GOT3 (cell line): ENCODE data around the gene MANSC4.
"Not testable (repeated sequence)": the region's sequence is repeated elsewhere in the genome, so short reads cannot be mapped to it uniquely, and the experiment has no call there.

Source experiments
- DNase-seq: peaks from one replicate; lab custom pipeline; 2025; ENCODE audit warnings: mixed read lengths; lab: John Stamatoyannopoulos, UW

The MANSC4 gene

DNA sequence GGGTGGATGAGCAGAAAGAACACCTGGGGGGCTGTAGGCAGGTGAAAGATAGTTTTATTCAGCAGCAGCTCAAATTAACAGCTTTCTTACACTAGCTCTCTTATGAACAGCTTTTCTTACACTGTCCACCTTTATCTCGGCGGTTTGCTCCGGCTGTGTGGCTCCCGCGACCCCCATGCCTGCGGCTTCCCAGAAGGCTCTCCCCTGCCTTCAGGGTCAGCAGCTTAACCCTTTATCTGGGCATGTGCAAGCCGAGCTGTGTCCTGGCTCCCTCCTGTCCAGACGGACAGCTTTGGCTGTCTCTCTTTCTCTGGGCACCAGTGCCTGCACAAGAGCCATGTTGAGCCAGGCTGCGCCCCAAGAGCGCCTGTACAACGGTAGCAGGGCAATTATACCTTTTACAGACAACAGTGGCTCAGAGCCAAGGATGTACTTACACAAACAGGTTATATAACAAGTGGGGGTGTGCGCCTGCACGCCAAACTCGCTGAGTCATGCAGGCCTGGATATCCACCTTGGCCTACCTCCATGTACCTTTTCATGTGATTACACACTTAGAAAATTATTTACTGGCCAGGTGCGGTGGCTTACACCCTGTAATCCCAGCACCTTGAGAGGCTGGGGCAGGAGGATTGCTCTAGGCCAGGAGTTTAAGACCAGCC lies 28.5 kb downstream of the MANSC4 start:
- no peak for DNase-seq

- no peak for DNase-seq
These were observed 32.8 kb downstream of the MANSC4 start for GRCh38 chr12:27747111-27747820.

DNA sequence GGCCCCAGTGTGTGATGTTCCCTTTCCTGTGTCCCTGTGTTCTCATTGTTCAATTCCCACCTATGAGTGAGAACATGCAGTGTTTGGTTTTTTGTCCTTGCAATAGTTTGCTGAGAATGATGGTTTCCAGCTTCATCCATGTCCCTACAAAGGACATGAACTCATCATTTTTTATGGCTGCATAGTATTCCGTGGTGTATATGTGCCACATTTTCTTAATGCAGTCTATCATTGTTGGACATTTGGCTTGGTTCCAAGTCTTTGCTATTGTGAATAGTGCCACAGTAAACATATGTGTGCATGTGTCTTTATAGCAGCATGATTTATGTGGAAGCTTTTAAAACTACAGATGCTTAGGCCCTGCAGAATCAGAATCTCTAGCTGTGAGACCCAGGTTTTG lies 34.3 kb downstream of the MANSC4 start:
- DNase-seq, result not testable (repeated sequence)

DNA sequence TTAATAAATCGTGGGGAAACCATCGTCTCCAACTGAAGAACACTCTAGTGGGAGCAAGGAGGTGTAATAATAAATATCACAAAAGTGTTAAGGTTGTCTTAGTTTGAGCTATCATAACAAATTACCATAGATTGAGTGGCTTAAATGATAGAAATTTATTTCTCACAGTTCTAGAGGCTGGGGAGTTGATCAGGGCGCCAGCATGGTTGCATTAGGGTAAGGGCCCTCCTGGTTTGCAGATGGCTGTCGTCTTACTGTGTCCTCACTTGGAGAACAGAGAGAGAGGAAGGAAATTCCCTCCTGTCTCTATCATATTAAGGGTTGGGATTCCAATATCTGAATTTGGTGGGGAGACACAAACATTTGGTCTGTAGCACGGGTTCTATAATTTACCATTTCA lies 36.4 kb downstream of the MANSC4 start:
- no peak for DNase-seq

DNA sequence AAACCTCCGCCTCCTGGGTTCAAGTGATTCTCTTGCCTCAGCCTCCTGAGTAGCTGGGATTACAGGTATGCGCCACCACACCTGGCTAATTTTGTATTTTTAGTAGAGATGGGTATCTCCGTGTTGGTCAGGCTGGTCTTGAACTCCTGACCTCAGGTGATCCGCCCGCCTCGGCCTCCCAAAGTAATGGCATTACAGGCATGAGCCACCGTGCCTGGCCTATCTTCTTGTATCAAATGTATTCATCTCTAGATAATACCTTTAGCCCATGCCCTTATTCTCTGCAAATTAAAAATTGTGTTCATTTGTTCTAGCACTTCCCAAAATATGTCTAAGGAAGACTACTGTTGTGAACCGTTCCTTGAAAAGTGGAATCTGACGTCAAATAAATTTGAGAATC lies 45.7 kb downstream of the MANSC4 start:
- not testable (repeated sequence) for DNase-seq

GRCh38 chr12:27733791-27734190 lies 46.2 kb downstream of the MANSC4 start:
- no peak for DNase-seq

GRCh38 chr12:27733052-27733656 lies 46.9 kb downstream of the MANSC4 start:
- DNase-seq, result no peak

GRCh38 chr12:27732281-27732680 lies 47.8 kb downstream of the MANSC4 start:
- DNase-seq, result no peak

DNA sequence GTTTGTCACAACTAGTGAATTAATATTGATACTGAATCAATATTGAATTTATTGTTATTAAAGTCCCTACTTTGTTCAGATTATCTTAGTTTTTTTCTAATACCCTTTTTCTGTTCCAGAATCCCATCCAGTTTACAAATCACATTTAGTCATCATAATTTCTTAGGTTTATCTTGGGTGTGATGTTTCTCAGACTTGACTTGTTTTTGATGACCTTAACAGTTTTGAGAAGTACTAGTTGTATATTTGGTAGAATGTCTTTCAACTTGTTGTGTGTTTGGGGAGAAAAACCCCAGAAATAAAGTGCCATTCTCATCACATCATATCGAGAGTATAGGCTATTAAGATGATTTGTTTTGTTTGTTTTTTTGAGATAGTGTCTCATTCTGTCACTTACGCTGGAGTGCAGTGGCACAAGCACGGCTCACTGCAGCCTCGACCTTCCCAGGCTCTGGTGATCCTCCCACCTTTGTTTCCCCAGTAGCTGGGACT lies 49.9 kb downstream of the MANSC4 start:
- no peak for DNase-seq

DNA sequence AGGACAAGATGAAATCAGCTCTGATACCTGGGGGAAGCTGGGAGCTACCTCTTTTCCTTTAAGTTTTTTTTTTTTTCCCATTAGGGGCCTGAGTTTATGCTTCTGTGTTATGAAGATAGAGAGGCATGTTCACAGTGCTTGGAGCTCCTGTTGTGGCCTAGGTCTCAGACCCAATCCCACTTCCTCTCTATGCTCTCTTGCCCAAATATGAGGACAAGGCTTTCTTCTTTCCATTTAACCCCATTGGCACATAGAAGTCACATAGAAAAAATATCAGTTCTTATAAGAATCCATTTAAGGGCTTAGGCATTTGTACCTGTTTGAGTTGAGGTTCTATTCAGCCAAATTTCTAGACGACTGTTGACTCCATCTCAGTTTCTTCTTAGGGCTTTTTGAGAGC lies 56.8 kb downstream of the MANSC4 start:
- DNase-seq, result no peak
